Measurements from ENCODE around the gene SDK1.

SDK1 gene

GRCh38 chr7:4159154-4159501 lies 858.1 kb downstream of the SDK1 start:
- no peak for DNase-seq (ENCODE audit: low spot score)

GRCh38 chr7:4159761-4160554 lies 858.9 kb downstream of the SDK1 start:
- no peak for DNase-seq (ENCODE audit: low spot score)

GRCh38 chr7:4162884-4163564 lies 862.0 kb downstream of the SDK1 start:
- no peak for DNase-seq (ENCODE audit: low spot score)

- no peak for DNase-seq (ENCODE audit: low spot score)
Measured at GRCh38 chr7:4163565-4164203, 862.6 kb downstream of the SDK1 start.

GRCh38 chr7:4164556-4164955 lies 863.5 kb downstream of the SDK1 start:
- no peak for DNase-seq (ENCODE audit: low spot score)

GRCh38 chr7:4166340-4166739 lies 865.3 kb downstream of the SDK1 start:
- DNase-seq (ENCODE audit: low spot score) = no peak

- no peak for DNase-seq (ENCODE audit: low spot score)
Measured at GRCh38 chr7:4166807-4167206, 865.8 kb downstream of the SDK1 start.

- DNase-seq (ENCODE audit: low spot score) = no peak
Measured at GRCh38 chr7:4167385-4167910, 866.4 kb downstream of the SDK1 start.

GRCh38 chr7:4168041-4168440 lies 867.0 kb downstream of the SDK1 start:
- no peak for DNase-seq (ENCODE audit: low spot score)

- DNase-seq (ENCODE audit: low spot score) = no peak
Measured at GRCh38 chr7:4168541-4168940, 867.5 kb downstream of the SDK1 start.

- DNase-seq (ENCODE audit: low spot score) = no peak
Measured at GRCh38 chr7:4169455-4169854, 868.4 kb downstream of the SDK1 start.

GRCh38 chr7:4170997-4171786 lies 870.1 kb downstream of the SDK1 start:
- DNase-seq (ENCODE audit: low spot score) = no peak

GRCh38 chr7:4172883-4173282 lies 871.8 kb downstream of the SDK1 start:
- no peak for DNase-seq (ENCODE audit: low spot score)

- no peak for DNase-seq (ENCODE audit: low spot score)
Measured at GRCh38 chr7:4173615-4174014, 872.6 kb downstream of the SDK1 start.

- no peak for DNase-seq (ENCODE audit: low spot score)
Measured at GRCh38 chr7:4174016-4174415, 873.0 kb downstream of the SDK1 start.

GRCh38 chr7:4174451-4174850 lies 873.4 kb downstream of the SDK1 start:
- DNase-seq (ENCODE audit: low spot score) = no peak

- no peak for DNase-seq (ENCODE audit: low spot score)
Measured at GRCh38 chr7:4174884-4175283, 873.8 kb downstream of the SDK1 start.

- DNase-seq (ENCODE audit: low spot score) = no peak
Measured at GRCh38 chr7:4175346-4175973, 874.4 kb downstream of the SDK1 start.

- DNase-seq (ENCODE audit: low spot score) = no peak
Measured at GRCh38 chr7:4177001-4177400, 875.9 kb downstream of the SDK1 start.

GRCh38 chr7:4178416-4178815 lies 877.4 kb downstream of the SDK1 start:
- DNase-seq (ENCODE audit: low spot score) = no peak

- no peak for DNase-seq (ENCODE audit: low spot score)
Measured at GRCh38 chr7:4178916-4179687, 878.0 kb downstream of the SDK1 start.

Measured in germinal center (tissue), 1 donor.